ENCODE results near the gene HGS. TPM values are rescaled to one million over a fixed set of nuclear protein-coding genes. Genes with fewer than 3 reads are reported as not detected.

The HGS gene
- total RNA-seq, 2 donors from 2014 or later = 102 to 167 TPM

- no peaks in the 10 kb centered on the region for H3K9me3 ChIP-seq
- H3K27ac ChIP-seq = no peak overlapping the region
- DNase-seq (ENCODE audit: low spot score) = no peak
- H3K27me3 ChIP-seq (replicated peaks; ENCODE audit: insufficient read depth) = no peaks in the 10 kb centered on the region
- no peak overlapping the region for H3K4me3 ChIP-seq
- peaks cover 22 to 52% of the 10 kb centered on the region in 2 donors for H3K36me3 ChIP-seq
- H3K4me1 ChIP-seq (replicated peaks) = no peaks in the 10 kb centered on the region
- TF ChIP-seq POLR2A (IDR thresholded peaks at IDR 0.05) (no peak), POLR2AphosphoS5 (IDR thresholded peaks at IDR 0.05) (no peak)
- TF ChIP-seq, protein P1, sequence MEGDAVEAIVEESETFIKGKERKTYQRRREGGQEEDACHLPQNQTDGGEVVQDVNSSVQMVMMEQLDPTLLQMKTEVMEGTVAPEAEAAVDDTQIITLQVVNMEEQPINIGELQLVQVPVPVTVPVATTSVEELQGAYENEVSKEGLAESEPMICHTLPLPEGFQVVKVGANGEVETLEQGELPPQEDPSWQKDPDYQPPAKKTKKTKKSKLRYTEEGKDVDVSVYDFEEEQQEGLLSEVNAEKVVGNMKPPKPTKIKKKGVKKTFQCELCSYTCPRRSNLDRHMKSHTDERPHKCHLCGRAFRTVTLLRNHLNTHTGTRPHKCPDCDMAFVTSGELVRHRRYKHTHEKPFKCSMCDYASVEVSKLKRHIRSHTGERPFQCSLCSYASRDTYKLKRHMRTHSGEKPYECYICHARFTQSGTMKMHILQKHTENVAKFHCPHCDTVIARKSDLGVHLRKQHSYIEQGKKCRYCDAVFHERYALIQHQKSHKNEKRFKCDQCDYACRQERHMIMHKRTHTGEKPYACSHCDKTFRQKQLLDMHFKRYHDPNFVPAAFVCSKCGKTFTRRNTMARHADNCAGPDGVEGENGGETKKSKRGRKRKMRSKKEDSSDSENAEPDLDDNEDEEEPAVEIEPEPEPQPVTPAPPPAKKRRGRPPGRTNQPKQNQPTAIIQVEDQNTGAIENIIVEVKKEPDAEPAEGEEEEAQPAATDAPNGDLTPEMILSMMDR (IDR thresholded peaks at IDR 0.05) = no peak
- intact Hi-C loops (cut with DNase I) = no loop called here
- WGBS = 89% methylated on average over 3 of the region's 6 CpGs
Observed at GRCh38 chr17:81695211-81695610, 11.4 kb downstream of the HGS start.

DNA sequence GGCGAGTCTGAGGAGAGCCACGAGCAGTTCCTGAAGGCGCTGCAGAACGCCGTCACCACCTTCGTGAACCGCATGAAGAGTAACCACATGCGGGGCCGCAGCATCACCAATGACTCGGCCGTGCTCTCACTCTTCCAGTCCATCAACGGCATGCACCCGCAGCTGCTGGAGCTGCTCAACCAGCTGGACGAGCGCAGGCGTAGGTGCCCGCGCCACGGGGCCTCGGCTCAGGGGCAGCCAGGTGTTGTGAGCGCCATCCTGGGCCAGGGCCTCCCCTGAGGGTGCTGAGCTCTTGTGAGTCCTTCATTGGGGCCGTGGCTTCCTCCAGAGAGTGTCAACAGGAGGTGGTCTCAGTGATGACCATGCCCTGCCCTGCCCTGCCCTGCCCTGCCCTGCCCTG is 12.0 kb downstream of the HGS start:
- Histone ChIP-seq H3K4me3 (no peak overlapping the region), H3K9me3 (no peaks in the 10 kb centered on the region), H3K27ac (no peak overlapping the region), H3K27me3 (replicated peaks; ENCODE audit: insufficient read depth) (no peaks in the 10 kb centered on the region), H3K4me1 (replicated peaks) (no peaks in the 10 kb centered on the region), H3K36me3 (peaks cover 19 to 46% of the 10 kb centered on the region in 2 donors)
- intact Hi-C loops (cut with DNase I) = no loop called here
- no peak for DNase-seq (ENCODE audit: low spot score)
- WGBS = 85% methylated on average over 22 of the region's 22 CpGs
- TF ChIP-seq, protein P1 (IDR thresholded peaks at IDR 0.05) = no peak
- no peak for TF ChIP-seq POLR2A (IDR thresholded peaks at IDR 0.05)
- TF ChIP-seq POLR2AphosphoS5 (IDR thresholded peaks at IDR 0.05) = no peak

DNA sequence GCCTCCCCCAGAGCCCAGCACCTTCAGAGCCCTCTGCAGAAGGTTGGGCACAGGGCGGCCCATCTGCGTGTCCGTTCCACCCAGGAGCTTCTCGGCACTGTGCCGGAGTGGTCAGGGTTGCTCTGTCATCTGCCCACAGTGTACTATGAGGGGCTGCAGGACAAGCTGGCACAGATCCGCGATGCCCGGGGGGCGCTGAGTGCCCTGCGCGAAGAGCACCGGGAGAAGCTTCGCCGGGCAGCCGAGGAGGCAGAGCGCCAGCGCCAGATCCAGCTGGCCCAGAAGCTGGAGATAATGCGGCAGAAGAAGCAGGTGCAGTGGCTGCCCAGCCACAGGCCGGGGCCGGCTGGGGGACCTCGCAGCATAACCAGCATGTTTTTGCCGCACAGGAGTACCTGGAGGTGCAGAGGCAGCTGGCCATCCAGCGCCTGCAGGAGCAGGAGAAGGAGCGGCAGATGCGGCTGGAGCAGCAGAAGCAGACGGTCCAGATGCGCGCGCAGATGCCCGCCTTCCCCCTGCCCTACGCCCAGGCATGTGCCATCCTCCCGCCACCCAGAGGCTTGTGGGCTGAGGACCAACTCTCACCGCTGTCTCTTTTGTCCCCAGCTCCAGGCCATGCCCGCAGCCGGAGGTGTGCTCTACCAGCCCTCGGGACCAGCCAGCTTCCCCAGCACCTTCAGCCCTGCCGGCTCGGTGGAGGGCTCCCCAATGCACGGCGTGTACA is 12.6 kb downstream of the HGS start:
- H3K27ac ChIP-seq = no peak overlapping the region
- 89% methylated on average over 35 of the region's 40 CpGs for WGBS
- TF ChIP-seq POLR2A (IDR thresholded peaks at IDR 0.05) = no peak
- TF ChIP-seq POLR2AphosphoS5 (IDR thresholded peaks at IDR 0.05) = no peak
- TF ChIP-seq, protein P1 (IDR thresholded peaks at IDR 0.05) = no peak
- no peaks in the 10 kb centered on the region for H3K27me3 ChIP-seq (replicated peaks; ENCODE audit: insufficient read depth)
- intact Hi-C loops (cut with DNase I) = no loop called here
- no peak overlapping the region for H3K4me3 ChIP-seq
- peaks cover 19 to 41% of the 10 kb centered on the region in 2 donors for H3K36me3 ChIP-seq
- H3K4me1 ChIP-seq (replicated peaks) = peaks cover 5% of the 10 kb centered on the region
- no peak for DNase-seq (ENCODE audit: low spot score)
- no peaks in the 10 kb centered on the region for H3K9me3 ChIP-seq

GRCh38 chr17:81697261-81698044 is 13.6 kb downstream of the HGS start:
- TF ChIP-seq POLR2AphosphoS5 (IDR thresholded peaks at IDR 0.05) (no peak), POLR2A (IDR thresholded peaks at IDR 0.05) (no peak)
- TF ChIP-seq, protein P1 (IDR thresholded peaks at IDR 0.05) = no peak
- Histone ChIP-seq H3K27me3 (replicated peaks; ENCODE audit: insufficient read depth) (no peaks in the 10 kb centered on the region), H3K9me3 (no peaks in the 10 kb centered on the region), H3K36me3 (peaks cover 19 to 31% of the 10 kb centered on the region in 2 donors), H3K27ac (no peak overlapping the region), H3K4me3 (no peak overlapping the region), H3K4me1 (replicated peaks) (peaks cover 16% of the 10 kb centered on the region)
- 85% methylated on average over 25 of the region's 25 CpGs for WGBS
- no peak for DNase-seq (ENCODE audit: low spot score)
- intact Hi-C loops (cut with DNase I) = no loop called here

All from prostate gland (tissue), 2 donors.